Left kidney (tissue), 2 donors: ENCODE results near the gene TUBGCP2. TPM values are rescaled to one million over a fixed set of nuclear protein-coding genes. Genes with fewer than 3 reads are reported as not detected.
"Not testable (repeated sequence)": the region's sequence is repeated elsewhere in the genome, so short reads cannot be mapped to it uniquely, and the experiment has no call there.

Experiments used
- DNase-seq: peaks from one replicate; pipeline ENCODE4 v3.0.0-alpha.2; 2013
- polyA plus RNA-seq: library from polyadenylated mRNA; unstranded; fragments of 120-200 nt; gene quantifications from one replicate; pipeline ENCODE4 v1.2.1, GENCODE V29; 2013; ENCODE audit not compliant: insufficient read length

TUBGCP2 gene
- polyA plus RNA-seq, 1 donor, result 63.9 TPM

- not testable (repeated sequence) for DNase-seq
Observed at GRCh38 chr10:133265052-133265451, 43.6 kb downstream of the TUBGCP2 start.

- no peak for DNase-seq
Observed at GRCh38 chr10:133264461-133264860, 44.2 kb downstream of the TUBGCP2 start.

GRCh38 chr10:133263674-133264073, 45.0 kb downstream of the TUBGCP2 start:
- no peak for DNase-seq

- no peak for DNase-seq
Observed at GRCh38 chr10:133262696-133263095, 46.0 kb downstream of the TUBGCP2 start.

GRCh38 chr10:133261726-133262325, 46.8 kb downstream of the TUBGCP2 start:
- no peak for DNase-seq

GRCh38 chr10:133260895-133261725, 47.6 kb downstream of the TUBGCP2 start:
- DNase-seq, result no peak

- DNase-seq, result no peak
Observed at GRCh38 chr10:133259602-133259989, 49.1 kb downstream of the TUBGCP2 start.

GRCh38 chr10:133258818-133259601, 49.7 kb downstream of the TUBGCP2 start:
- DNase-seq, result no peak

- DNase-seq, result no peak
Observed at GRCh38 chr10:133258066-133258817, 50.4 kb downstream of the TUBGCP2 start.

GRCh38 chr10:133257489-133258065, 51.1 kb downstream of the TUBGCP2 start:
- DNase-seq, result no peak

GRCh38 chr10:133255323-133255722, 53.3 kb downstream of the TUBGCP2 start:
- DNase-seq, result no peak

GRCh38 chr10:133254421-133255120, 54.1 kb downstream of the TUBGCP2 start:
- DNase-seq, result no peak

GRCh38 chr10:133253361-133253955, 55.2 kb downstream of the TUBGCP2 start:
- DNase-seq, result no peak

- DNase-seq, result no peak
Observed at GRCh38 chr10:133252223-133252552, 56.5 kb downstream of the TUBGCP2 start.

- DNase-seq, result no peak
Observed at GRCh38 chr10:133251388-133252222, 57.1 kb downstream of the TUBGCP2 start.

GRCh38 chr10:133249975-133250754, 58.5 kb downstream of the TUBGCP2 start:
- DNase-seq, result no peak

- no peak for DNase-seq
Observed at GRCh38 chr10:133249094-133249780, 59.4 kb downstream of the TUBGCP2 start.

GRCh38 chr10:133248334-133248715, 60.3 kb downstream of the TUBGCP2 start:
- DNase-seq, result no peak
